ENCODE measurements around the gene XRCC3. TPM values are rescaled to one million over a fixed set of nuclear protein-coding genes. Genes with fewer than 3 reads are reported as not detected.

Gene XRCC3
- total RNA-seq, 1 experiment from 2014 or later = 36.8 TPM

GRCh38 chr14:103712633-103713247 is 2.5 kb downstream of the XRCC3 start:
- H3K4me3 ChIP-seq (ENCODE audit: low read depth in 2 of 2, low read length in 2 of 2) = no peak overlapping the region
- in situ Hi-C loops (cut with HindIII; ENCODE audit: low pct_unique_long_range_greater_than_20kb, low sequenced_read_pairs) (no loop called here), intact Hi-C loops (cut with micrococcal nuclease; ENCODE audit: unreplicated experiment) (no loop called here)
- ChIA-PET CTCF (no interaction called here), POLR2A (no interaction called here)
- no peaks in the 10 kb centered on the region for H3K9me3 ChIP-seq (ENCODE audit: control insufficient read depth, insufficient read depth, low read depth, low read length)
- DNase-seq (ENCODE audit: low read depth, low spot score) (no peak), ATAC-seq (no peak)
- no peak overlapping the region for H3K27ac ChIP-seq (ENCODE audit: low read length)
- H3K36me3 ChIP-seq (ENCODE audit: control insufficient read depth, insufficient read depth, low read length) = no peaks in the 10 kb centered on the region; the same call in 1 of the 2 replicates
- H3K4me1 ChIP-seq (ENCODE audit: control insufficient read depth, insufficient read depth, low read length) = peaks cover 12% of the 10 kb centered on the region
- TF ChIP-seq TCF7L2 (IDR thresholded peaks at IDR 0.05; ENCODE audit: low read depth, low read length) (no peak), SIN3A (IDR thresholded peaks at IDR 0.05; ENCODE audit: borderline replicate concordance, insufficient read depth, low read depth, low read length) (no peak), REST (IDR thresholded peaks at IDR 0.05; ENCODE audit: insufficient read depth in 1 of 2, low read depth in 2 of 2, low read length in 1 of 2) (no peak), POLR2AphosphoS5 (IDR thresholded peaks at IDR 0.05; ENCODE audit: low read depth, low read length) (no peak)
- TF ChIP-seq, protein P1, sequence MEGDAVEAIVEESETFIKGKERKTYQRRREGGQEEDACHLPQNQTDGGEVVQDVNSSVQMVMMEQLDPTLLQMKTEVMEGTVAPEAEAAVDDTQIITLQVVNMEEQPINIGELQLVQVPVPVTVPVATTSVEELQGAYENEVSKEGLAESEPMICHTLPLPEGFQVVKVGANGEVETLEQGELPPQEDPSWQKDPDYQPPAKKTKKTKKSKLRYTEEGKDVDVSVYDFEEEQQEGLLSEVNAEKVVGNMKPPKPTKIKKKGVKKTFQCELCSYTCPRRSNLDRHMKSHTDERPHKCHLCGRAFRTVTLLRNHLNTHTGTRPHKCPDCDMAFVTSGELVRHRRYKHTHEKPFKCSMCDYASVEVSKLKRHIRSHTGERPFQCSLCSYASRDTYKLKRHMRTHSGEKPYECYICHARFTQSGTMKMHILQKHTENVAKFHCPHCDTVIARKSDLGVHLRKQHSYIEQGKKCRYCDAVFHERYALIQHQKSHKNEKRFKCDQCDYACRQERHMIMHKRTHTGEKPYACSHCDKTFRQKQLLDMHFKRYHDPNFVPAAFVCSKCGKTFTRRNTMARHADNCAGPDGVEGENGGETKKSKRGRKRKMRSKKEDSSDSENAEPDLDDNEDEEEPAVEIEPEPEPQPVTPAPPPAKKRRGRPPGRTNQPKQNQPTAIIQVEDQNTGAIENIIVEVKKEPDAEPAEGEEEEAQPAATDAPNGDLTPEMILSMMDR (IDR thresholded peaks at IDR 0.05) = no peak
- no peaks in the 10 kb centered on the region for H3K27me3 ChIP-seq (ENCODE audit: control insufficient read depth, insufficient read depth, low read length)
- BruUV-seq (replicated peaks) = no TSS peak

GRCh38 chr14:103711516-103712431 is 3.5 kb downstream of the XRCC3 start:
- Histone ChIP-seq H3K4me3 (ENCODE audit: low read depth in 2 of 2, low read length in 2 of 2) (no peak overlapping the region), H3K36me3 (ENCODE audit: control insufficient read depth, insufficient read depth, low read length) (no peaks in the 10 kb centered on the region; the same call in 1 of the 2 replicates), H3K27me3 (ENCODE audit: control insufficient read depth, insufficient read depth, low read length) (no peaks in the 10 kb centered on the region), H3K4me1 (ENCODE audit: control insufficient read depth, insufficient read depth, low read length) (peaks cover 7% of the 10 kb centered on the region; the same call in 1 of the 2 replicates), H3K27ac (ENCODE audit: low read length) (no peak overlapping the region), H3K9me3 (ENCODE audit: control insufficient read depth, insufficient read depth, low read depth, low read length) (no peaks in the 10 kb centered on the region)
- no TSS peak for BruUV-seq (replicated peaks)
- DNase-seq (ENCODE audit: low read depth, low spot score) = no peak
- intact Hi-C loops (cut with micrococcal nuclease; ENCODE audit: unreplicated experiment) (no loop called here), in situ Hi-C loops (cut with HindIII; ENCODE audit: low pct_unique_long_range_greater_than_20kb, low sequenced_read_pairs) (no loop called here)
- TF ChIP-seq SIN3A (IDR thresholded peaks at IDR 0.05; ENCODE audit: borderline replicate concordance, insufficient read depth, low read depth, low read length) = no peak
- TF ChIP-seq, protein P1 (IDR thresholded peaks at IDR 0.05) = no peak
- TF ChIP-seq TCF7L2 (IDR thresholded peaks at IDR 0.05; ENCODE audit: low read depth, low read length) = no peak
- TF ChIP-seq POLR2AphosphoS5 (IDR thresholded peaks at IDR 0.05; ENCODE audit: low read depth, low read length) = no peak
- no peak for TF ChIP-seq REST (IDR thresholded peaks at IDR 0.05; ENCODE audit: insufficient read depth in 1 of 2, low read depth in 2 of 2, low read length in 1 of 2)
- ChIA-PET CTCF (no interaction called here), POLR2A (interaction anchor here (0.5 kb wide), 1 partner anchor 108 kb away, joined by 4 read pairs; no protein-coding TSS in a partner anchor)
- no peak for ATAC-seq

Measured in Panc1 (cell line).